Heart left ventricle (tissue), 13 donors: ENCODE results near the gene CDCA5.

ENCODE experiments used
- POLR2A ChIP-seq, 2 donors: fragments of 450-650 bp; IDR thresholded peaks; one replicate each; pipeline ENCODE4 v1.6.1; 2017; ENCODE audit warnings: antibody characterized with exemption in 2 of 2, mild to moderate bottlenecking in 2 of 2, moderate library complexity in 2 of 2
- TF ChIP-seq, protein P1 (sequence below), 12 donors: fragments of 200-600 bp; sonication (generic) in 4 of 12; IDR thresholded peaks; one replicate each; pipeline versions ENCODE4 v1.5.0 to v1.8.0; 2018 to 2022; ENCODE audit warnings: antibody characterized with exemption in 12 of 12, mild to moderate bottlenecking in 5 of 12
- donor health status: ischemic (EF 13 %, LVEDD 7.1; RV severe dilation, severe dysfunction).
- donor health status: DM: no; HTN: yes; CAD: no.
- donor health status: DM: no; HTN: no; CAD: no.
- donor health status: ischemic (EF 25% LVEDD 6.9; RV normal size, moderate dysfunction).
- donor health status: ischemic (EF 25% LVEDD 5.7; RV mildly dilated, moderate dysfunction).
- donor health status: ischemic (EF 35%, LVEDD 5.7; RV mildly dilated, moderate dysfunction).
- donor health status: nonischemic (EF 11% LVEDD 7.7; RV severe dilation, severe dysfunction).
- donor health status: DM: yes; HTN: yes; CAD: no.
- donor health status: PGD.
- donor health status: ischemic (EF 29% LVEDD 5.4; RV normal size, mild dysfunction).
- donor health status: nonischemic (EF 23%, LVEDD 6.1; RV moderate dilation, normal function).

GRCh38 chr11:65111159-65111743, 27.4 kb upstream of the CDCA5 start:
- TF ChIP-seq, protein P1, sequence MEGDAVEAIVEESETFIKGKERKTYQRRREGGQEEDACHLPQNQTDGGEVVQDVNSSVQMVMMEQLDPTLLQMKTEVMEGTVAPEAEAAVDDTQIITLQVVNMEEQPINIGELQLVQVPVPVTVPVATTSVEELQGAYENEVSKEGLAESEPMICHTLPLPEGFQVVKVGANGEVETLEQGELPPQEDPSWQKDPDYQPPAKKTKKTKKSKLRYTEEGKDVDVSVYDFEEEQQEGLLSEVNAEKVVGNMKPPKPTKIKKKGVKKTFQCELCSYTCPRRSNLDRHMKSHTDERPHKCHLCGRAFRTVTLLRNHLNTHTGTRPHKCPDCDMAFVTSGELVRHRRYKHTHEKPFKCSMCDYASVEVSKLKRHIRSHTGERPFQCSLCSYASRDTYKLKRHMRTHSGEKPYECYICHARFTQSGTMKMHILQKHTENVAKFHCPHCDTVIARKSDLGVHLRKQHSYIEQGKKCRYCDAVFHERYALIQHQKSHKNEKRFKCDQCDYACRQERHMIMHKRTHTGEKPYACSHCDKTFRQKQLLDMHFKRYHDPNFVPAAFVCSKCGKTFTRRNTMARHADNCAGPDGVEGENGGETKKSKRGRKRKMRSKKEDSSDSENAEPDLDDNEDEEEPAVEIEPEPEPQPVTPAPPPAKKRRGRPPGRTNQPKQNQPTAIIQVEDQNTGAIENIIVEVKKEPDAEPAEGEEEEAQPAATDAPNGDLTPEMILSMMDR (IDR thresholded peaks at IDR 0.05): no peak
- TF ChIP-seq POLR2A (IDR thresholded peaks at IDR 0.05): no peak
